ENCODE measurements around the gene PLIN4.

Gene PLIN4

GRCh38 chr19:4455719-4456475 lies 62.4 kb downstream of the PLIN4 start:
- DNase-seq (ENCODE audit: low read depth) = peak; percentile 32

DNA sequence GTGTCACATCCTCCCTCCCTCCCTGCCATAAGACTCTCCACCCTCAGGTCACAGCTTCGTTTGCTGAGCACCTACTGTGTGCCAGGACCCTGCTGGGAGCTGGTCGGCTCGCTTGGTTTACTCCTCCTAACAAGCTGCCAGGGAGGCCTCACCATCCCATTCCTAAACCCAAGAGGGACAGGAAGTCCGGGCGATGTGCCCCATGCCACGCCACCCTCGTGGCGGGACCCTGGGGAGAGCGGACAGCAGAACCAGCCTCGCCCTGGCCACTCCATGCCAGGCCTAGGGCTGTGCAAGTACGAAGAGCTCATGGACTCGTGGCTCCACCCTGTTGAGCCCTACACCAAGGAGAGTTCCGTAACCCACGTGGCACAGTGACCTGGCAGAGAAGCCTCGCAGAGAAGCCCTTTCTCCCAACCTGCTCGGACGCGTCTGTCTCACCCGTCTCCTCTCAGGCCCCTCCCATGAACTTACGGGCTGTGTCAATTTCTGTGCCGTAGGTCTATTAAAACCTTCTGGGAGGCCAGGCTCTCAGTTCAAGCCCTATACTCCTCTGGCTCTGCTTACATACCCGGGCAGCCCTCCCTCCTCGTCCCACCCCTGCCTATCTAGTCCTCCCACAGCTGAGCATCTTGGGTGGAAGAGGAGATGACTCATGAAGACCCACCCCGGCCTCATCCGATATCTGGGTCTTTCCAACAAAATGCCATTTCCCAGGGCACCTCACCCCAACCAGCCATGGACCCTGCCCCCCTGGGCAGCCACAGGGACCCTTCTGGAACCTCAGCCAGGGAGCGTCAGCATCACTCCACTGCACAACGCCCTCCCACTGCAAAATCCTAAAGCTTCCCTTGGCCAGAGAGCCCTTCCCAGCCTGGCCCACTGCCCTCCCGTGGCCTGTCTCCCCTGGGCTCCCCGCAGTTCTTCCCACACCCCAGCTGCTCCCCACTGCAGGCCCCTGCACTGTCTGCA lies 63.3 kb downstream of the PLIN4 start:
- peak; percentile 11 for DNase-seq (ENCODE audit: low read depth)

GRCh38 chr19:4453232-4454179 lies 64.8 kb downstream of the PLIN4 start:
- no peak for DNase-seq (ENCODE audit: low read depth)

DNA sequence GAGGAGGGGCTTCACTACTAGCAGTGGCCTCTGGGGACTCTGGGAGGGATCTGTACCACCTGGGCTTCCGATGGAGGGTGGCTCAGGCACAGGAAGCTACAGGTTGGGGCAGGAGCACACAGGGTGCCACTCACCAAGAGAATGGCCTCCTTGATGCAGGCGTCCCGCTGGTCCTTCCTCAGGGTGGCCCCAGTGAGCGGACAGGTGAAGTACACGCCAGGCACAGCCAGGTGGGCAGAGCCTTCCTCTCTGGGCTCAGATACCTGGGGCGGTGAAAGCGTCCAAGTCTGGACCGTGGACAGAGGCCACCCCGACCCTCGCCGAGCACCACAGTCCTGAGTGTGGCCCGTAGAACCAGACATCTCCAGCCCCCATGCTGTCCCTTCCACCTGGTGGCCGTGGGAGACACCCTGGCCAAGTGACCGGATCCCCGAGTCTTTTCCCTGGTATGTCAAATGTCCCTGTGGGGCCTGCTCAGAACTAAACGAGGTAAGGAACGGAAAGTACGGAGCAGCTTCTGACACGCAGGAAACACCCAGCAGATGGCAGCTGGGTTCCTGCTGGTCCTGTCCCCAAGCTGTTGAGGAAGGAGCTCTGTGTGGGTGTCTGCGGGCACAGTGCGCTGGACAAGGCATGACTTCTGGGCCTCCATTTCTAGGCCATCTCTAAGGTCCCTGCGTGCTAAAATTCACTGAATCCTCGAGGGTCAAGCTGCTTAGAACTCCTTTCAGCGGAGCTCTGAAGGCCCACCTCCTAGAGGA lies 65.9 kb downstream of the PLIN4 start:
- no peak for DNase-seq (ENCODE audit: low read depth)

Measured in GM04503 (cell line).